HFFc6 (cell line): Measurements from ENCODE around the gene DOCK4. TPM values are rescaled to one million over a fixed set of nuclear protein-coding genes. Genes with fewer than 3 reads are reported as not detected.

Source experiments
- DNase-seq: peaks from one replicate; pipeline ENCODE4 v3.0.0-alpha.2; 2018
- H3K27ac Mint-ChIP-seq: 2 replicates; pipeline ENCODE4 v1.8.0; 2020; ENCODE audit warnings: mild to moderate bottlenecking, mixed read lengths
- H3K27me3 Mint-ChIP-seq: 2 replicates; pipeline ENCODE4 v1.8.0; 2021; ENCODE audit warnings: mild to moderate bottlenecking, moderate library complexity, mixed read lengths; ENCODE audit not compliant: insufficient read depth
- H3K36me3 Mint-ChIP-seq: 2 replicates; pipeline ENCODE4 v1.8.0; 2021; ENCODE audit warnings: low read depth, mixed read lengths
- H3K4me1 Mint-ChIP-seq: 2 replicates; pipeline ENCODE4 v1.8.0; 2020; ENCODE audit warnings: low read depth, mixed read lengths
- H3K4me3 Mint-ChIP-seq: 2 replicates; pipeline ENCODE4 v1.8.0; 2020; ENCODE audit warnings: mild to moderate bottlenecking, moderate library complexity, mixed read lengths
- H3K9me3 Mint-ChIP-seq: 2 replicates; pipeline ENCODE4 v1.8.0; 2020; ENCODE audit warnings: mild to moderate bottlenecking, mixed read lengths
- total RNA-seq, 6 experiments: library from RNA; stranded (reverse); fragmentation: NEBNext Ultra II Directional; extraction: Animal tissue kit (Norgen Biotek cat#: 25700); gene quantifications; 2 replicates in 1 of 6; 3 replicates in 5 of 6; pipeline ENCODE4 v1.2.3, GENCODE V29; 2021
- TF ChIP-seq, protein P1 (sequence below): fragments of 200-600 bp; sonication (generic); IDR thresholded peaks from 2 replicates; pipeline ENCODE4 v1.5.0; 2021; ENCODE audit warnings: antibody characterized with exemption, mild to moderate bottlenecking

DOCK4 gene
- total RNA-seq, 6 experiments from 2014 or later: 2.2 to 3.9 (median 3.3) TPM

DNA sequence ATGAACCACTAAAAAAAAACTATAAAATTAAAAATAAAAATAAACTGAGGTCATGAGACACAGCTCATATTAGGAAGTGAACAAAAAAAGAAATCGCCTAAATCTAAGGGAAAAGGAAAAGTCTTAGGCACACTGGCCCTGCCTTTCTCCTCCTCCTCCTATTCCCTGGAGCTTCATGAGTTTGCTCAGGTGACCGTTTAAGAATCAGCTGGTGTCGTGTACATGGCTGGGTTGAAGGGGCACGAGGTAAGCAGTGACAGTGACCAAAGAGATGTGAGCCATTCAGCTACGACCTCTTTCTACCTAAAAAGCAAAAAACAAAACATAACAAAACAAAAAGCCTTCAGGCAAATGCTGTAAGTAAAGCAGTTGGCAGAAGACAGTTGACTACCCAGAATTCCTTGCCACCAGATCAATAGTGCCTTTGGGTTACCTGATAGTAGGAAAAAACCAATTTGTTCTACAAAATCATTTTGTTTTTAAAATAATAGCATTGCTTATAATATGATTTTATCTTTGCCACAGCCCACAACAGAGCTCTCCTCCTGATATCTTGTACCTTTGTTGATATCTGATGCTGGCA, 135.4 kb downstream of the DOCK4 start:
- Mint-ChIP-seq H3K4me3 (no peak overlapping the region), H3K27ac (no peak overlapping the region), H3K36me3 (peaks cover 7% of the 10 kb centered on the region), H3K4me1 (peaks cover 38% of the 10 kb centered on the region), H3K27me3 (no peaks in the 10 kb centered on the region; the same call in 1 of the 2 replicates), H3K9me3 (0 out of 2 replicates have a peak, but pooled peaks cover 6% of the 10 kb centered on the region)
- DNase-seq: no peak
- TF ChIP-seq, protein P1, sequence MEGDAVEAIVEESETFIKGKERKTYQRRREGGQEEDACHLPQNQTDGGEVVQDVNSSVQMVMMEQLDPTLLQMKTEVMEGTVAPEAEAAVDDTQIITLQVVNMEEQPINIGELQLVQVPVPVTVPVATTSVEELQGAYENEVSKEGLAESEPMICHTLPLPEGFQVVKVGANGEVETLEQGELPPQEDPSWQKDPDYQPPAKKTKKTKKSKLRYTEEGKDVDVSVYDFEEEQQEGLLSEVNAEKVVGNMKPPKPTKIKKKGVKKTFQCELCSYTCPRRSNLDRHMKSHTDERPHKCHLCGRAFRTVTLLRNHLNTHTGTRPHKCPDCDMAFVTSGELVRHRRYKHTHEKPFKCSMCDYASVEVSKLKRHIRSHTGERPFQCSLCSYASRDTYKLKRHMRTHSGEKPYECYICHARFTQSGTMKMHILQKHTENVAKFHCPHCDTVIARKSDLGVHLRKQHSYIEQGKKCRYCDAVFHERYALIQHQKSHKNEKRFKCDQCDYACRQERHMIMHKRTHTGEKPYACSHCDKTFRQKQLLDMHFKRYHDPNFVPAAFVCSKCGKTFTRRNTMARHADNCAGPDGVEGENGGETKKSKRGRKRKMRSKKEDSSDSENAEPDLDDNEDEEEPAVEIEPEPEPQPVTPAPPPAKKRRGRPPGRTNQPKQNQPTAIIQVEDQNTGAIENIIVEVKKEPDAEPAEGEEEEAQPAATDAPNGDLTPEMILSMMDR: no peak

DNA sequence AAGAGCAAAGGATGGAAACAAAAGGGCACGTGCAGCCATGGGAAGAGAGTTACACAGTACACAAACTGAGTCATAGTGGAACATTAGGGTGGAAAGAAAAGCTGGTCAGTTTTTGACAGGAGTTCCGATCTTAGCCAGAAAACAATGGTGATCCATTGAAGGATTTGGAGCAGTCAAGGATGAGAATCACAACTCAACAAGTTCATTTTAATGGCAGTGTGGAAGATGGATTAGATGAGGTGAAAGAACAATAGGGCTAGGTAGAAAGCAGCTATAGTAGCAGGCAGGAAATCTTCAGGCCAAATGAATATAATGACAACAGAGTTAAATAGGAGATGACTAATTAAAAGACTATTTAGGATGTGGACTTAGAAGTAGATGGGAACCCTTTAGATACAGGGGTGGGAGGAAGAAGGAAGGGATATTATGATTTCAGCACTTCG, 136.3 kb downstream of the DOCK4 start:
- no peak for DNase-seq
- TF ChIP-seq, protein P1: no peak
- Mint-ChIP-seq H3K27me3 (peaks cover 1% of the 10 kb centered on the region; the same call in 1 of the 2 replicates), H3K27ac (no peak overlapping the region), H3K9me3 (0 out of 2 replicates have a peak, but pooled peaks cover 6% of the 10 kb centered on the region), H3K36me3 (peaks cover 5% of the 10 kb centered on the region), H3K4me1 (peaks cover 38% of the 10 kb centered on the region), H3K4me3 (peak overlapping the region; percentile 15; the same call in 1 of the 2 replicates)

DNA sequence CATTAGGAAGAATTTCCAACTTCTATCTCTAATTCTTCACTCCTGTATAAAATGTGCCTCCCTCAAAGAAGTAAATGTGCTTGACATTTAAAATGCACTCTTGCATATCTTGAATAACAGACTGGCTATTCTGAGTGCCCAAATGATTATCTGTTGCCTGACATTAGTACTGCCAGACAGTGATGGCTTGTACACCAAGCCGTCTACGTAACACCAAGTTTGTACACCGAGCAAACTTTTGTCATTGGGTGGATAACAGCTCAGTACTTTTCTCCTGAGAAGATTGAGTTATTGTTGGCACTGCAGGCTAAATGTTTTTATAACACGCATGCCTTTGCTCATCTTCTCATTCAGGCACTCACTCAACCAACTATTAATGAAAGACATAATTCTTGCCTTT, 137.2 kb downstream of the DOCK4 start:
- TF ChIP-seq, protein P1: no peak
- H3K9me3 Mint-ChIP-seq: no peaks in the 10 kb centered on the region
- peaks cover 38% of the 10 kb centered on the region for H3K4me1 Mint-ChIP-seq
- no peaks in the 10 kb centered on the region for H3K36me3 Mint-ChIP-seq
- H3K27me3 Mint-ChIP-seq: peaks cover 1% of the 10 kb centered on the region; the same call in 1 of the 2 replicates
- H3K4me3 Mint-ChIP-seq: no peak overlapping the region
- no peak for DNase-seq
- H3K27ac Mint-ChIP-seq: no peak overlapping the region

DNA sequence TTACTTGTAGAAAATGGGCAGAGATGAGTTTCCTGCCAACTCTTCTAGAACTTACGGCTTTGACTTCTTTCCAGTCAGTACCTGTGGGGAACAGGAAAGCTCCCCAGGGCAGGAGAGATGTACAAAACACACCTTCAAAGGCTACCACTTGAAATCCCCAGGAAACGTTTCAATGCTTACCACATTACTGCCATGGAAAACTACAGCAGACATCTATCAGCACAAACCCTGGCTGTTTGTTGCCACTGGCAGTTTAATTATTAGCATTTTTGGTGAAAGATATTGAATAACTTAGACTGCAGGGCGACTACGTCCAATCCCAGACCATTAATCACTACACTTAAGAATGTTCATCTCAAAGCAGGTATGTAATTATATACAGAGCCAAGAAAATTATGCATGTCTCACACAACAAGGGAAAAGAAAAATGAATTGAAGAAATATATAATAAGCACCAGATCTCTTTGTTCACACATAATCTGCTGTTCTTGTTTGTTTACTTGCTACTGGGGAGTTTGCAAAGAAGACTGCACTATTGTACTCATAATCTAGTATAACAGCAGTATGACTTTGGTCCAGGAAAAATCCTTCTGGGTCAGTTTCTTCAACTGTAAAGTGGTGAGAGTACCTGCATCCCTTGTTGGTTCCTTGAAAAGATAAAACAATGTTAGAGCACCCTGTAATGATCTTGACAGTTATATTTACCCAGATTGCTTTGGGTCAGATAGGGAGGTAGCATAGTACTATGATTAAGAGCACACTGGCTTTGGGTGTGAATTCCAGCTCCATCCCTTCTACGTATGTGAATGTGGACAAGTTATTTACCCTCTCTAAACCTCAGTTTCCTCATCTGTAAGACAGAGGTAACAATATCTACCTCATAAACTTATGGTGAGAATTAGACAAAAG, 138.3 kb downstream of the DOCK4 start:
- DNase-seq: no peak
- TF ChIP-seq, protein P1: no peak
- no peaks in the 10 kb centered on the region for H3K9me3 Mint-ChIP-seq
- peaks cover 1% of the 10 kb centered on the region; the same call in 1 of the 2 replicates for H3K27me3 Mint-ChIP-seq
- H3K4me1 Mint-ChIP-seq: peaks cover 34% of the 10 kb centered on the region
- no peak overlapping the region for H3K4me3 Mint-ChIP-seq
- H3K36me3 Mint-ChIP-seq: no peaks in the 10 kb centered on the region
- H3K27ac Mint-ChIP-seq: no peak overlapping the region

DNA sequence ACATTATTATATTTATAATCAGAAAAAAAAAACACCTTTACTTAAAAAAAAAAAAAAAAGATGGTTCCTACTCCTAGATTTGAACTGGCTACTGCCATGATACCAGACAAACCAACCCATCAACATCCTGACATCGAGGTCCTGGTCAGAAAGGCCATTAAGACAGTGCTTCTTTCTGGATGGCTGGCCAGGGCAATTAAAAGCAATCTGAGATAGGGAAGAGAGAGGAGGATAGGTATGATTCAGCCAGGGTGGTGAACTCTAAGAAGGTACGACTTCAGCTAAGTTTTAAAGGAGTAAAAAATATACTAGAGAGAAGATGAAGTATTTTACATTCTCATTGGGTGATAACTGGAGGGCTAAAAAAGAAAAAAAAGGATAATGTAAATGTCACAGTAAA, 139.0 kb downstream of the DOCK4 start:
- no peaks in the 10 kb centered on the region for H3K9me3 Mint-ChIP-seq
- H3K4me3 Mint-ChIP-seq: no peak overlapping the region
- no peak for DNase-seq
- peaks cover 27% of the 10 kb centered on the region for H3K4me1 Mint-ChIP-seq
- H3K27me3 Mint-ChIP-seq: peaks cover 1% of the 10 kb centered on the region; the same call in 1 of the 2 replicates
- H3K27ac Mint-ChIP-seq: no peak overlapping the region
- no peaks in the 10 kb centered on the region for H3K36me3 Mint-ChIP-seq
- TF ChIP-seq, protein P1: no peak
